GM12878 (cell line): ENCODE measurements around the gene CDK4. TPM values are rescaled to one million over a fixed set of nuclear protein-coding genes. Genes with fewer than 3 reads are reported as not detected.

Experiments used
- ATAC-seq: fragments of 200-7000 bp; cut with Tn5 transposase; 3 replicates; pipeline ENCODE4 v1.9.1; 2020; ENCODE audit warnings: mild to moderate bottlenecking, moderate library complexity
- BruUV-seq: library from RNA; stranded (reverse); fragments of 400-500 nt; replicated peaks from 2 replicates; lab custom pipeline; 2021; lab: Mats Ljungman, UMichigan
- CTCF ChIA-PET: fragments of 300-600 bp; sonication (Branson Sonifier 250); formaldehyde crosslinking; extraction: SDS; loops from one replicate; lab custom pipeline; 2021; ENCODE audit warnings: inconsistent platforms; lab: Yijun Ruan, JAX
- POLR2A ChIA-PET: fragments of 350-600 bp; formaldehyde crosslinking; extraction: SDS; loops from one replicate; lab custom pipeline; 2021; ENCODE audit warnings: inconsistent platforms; lab: Charles Lee
- RAD21 ChIA-PET: fragments of 300-600 bp; sonication (Branson Sonifier 250); formaldehyde crosslinking; loops from one replicate; lab custom pipeline; 2023; ENCODE audit warnings: antibody characterized with exemption; ENCODE audit not compliant: unreplicated experiment; lab: Charles Lee
- SMC1A ChIA-PET: fragments of 300-600 bp; sonication (Branson Sonifier 250); formaldehyde crosslinking; loops from one replicate; lab custom pipeline; 2023; ENCODE audit not compliant: unreplicated experiment, uncharacterized antibody; lab: Charles Lee
- DNase-seq: peaks from one replicate; pipeline ENCODE4 v3.0.0-alpha.2; 2011; ENCODE audit warnings: low read depth, low spot score
- FAIRE-seq: peaks from 3 replicates; lab custom pipeline; 2011; peaks lifted over from hg19 to GRCh38; lab: Jason Lieb, UNC
- H2AFZ ChIP-seq: 2 replicates; pipeline ENCODE4 v1.6.0; 2011; ENCODE audit warnings: low read depth, low read length, control low read depth; ENCODE audit not compliant: control insufficient read depth
- H3K27ac ChIP-seq: 2 replicates; pipeline ENCODE4 v1.5.1; 2011; ENCODE audit warnings: control low read depth; ENCODE audit not compliant: control insufficient read depth, insufficient read depth
- H3K27me3 ChIP-seq, 2 experiments: replicated peaks in 1 of 2; 2 replicates each; pipeline versions ENCODE4 v1.6.0 to v1.6.1; 2011; ENCODE audit warnings: low read length in 1 of 2; ENCODE audit not compliant: control insufficient read depth in 2 of 2, insufficient read depth in 2 of 2
- H3K36me3 ChIP-seq, 2 experiments: 2 replicates each; pipeline ENCODE4 v1.5.1; 2011; ENCODE audit warnings: low read length in 1 of 2; ENCODE audit not compliant: control insufficient read depth in 2 of 2, insufficient read depth in 2 of 2
- H3K4me1 ChIP-seq: 2 replicates; pipeline ENCODE4 v1.6.1; 2011; ENCODE audit warnings: mild to moderate bottlenecking, low read length, moderate library complexity, mixed read lengths; ENCODE audit not compliant: control insufficient read depth, insufficient read depth
- H3K4me2 ChIP-seq: 2 replicates; pipeline ENCODE4 v1.6.0; 2011; ENCODE audit warnings: control low read depth; ENCODE audit not compliant: control insufficient read depth, insufficient read depth
- H3K4me3 ChIP-seq: fragments of 200-600 bp; sonication (generic); 2 replicates; pipeline ENCODE4 v1.5.1; 2016
- H3K79me2 ChIP-seq: 2 replicates; pipeline ENCODE4 v1.6.0; 2011; ENCODE audit warnings: low read length; ENCODE audit not compliant: control insufficient read depth, insufficient read depth
- H3K9ac ChIP-seq: 2 replicates; pipeline ENCODE4 v1.8.0; 2011; ENCODE audit warnings: low read length, control low read depth, mixed read lengths; ENCODE audit not compliant: control insufficient read depth, insufficient read depth
- H3K9me3 ChIP-seq: replicated peaks from 3 replicates; pipeline ENCODE4 v1.5.1; 2011; ENCODE audit warnings: mild to moderate bottlenecking, low read length; ENCODE audit not compliant: control insufficient read depth, insufficient read depth
- H4K20me1 ChIP-seq: 2 replicates; pipeline ENCODE4 v1.6.0; 2011; ENCODE audit not compliant: control insufficient read depth, insufficient read depth
- BCL11A ChIP-seq: IDR thresholded peaks from 2 replicates; pipeline ENCODE4 v1.6.1; 2011; ENCODE audit warnings: low read depth, low read length
- BHLHE40 ChIP-seq, 2 experiments: fragments of 450-650 bp in 1 of 2; IDR thresholded peaks; 2 replicates each; pipeline ENCODE4 v1.6.1; 2011 to 2017; ENCODE audit warnings: low read depth in 2 of 2, borderline replicate concordance in 1 of 2, improper control_type of control experiment in 1 of 2, low read length in 1 of 2, mild to moderate bottlenecking in 1 of 2
- BMI1 ChIP-seq: fragments of 450-650 bp; IDR thresholded peaks from 2 replicates; pipeline ENCODE4 v1.6.1; 2016; ENCODE audit warnings: mild to moderate bottlenecking, moderate library complexity, borderline replicate concordance
- CHD4 ChIP-seq: fragments of 200-600 bp; sonication (generic); IDR thresholded peaks from 2 replicates; pipeline ENCODE4 v1.6.1; 2016; ENCODE audit warnings: mild to moderate bottlenecking
- EGR1 ChIP-seq, 2 experiments: IDR thresholded peaks; 1 replicate in 1 of 2; 2 replicates in 1 of 2; pipeline ENCODE4 v1.6.1; 2011 to 2012; ENCODE audit warnings: low read depth in 2 of 2, low read length in 2 of 2, borderline replicate concordance in 1 of 2, mild to moderate bottlenecking in 1 of 2, moderate library complexity in 1 of 2
- ESRRA ChIP-seq: IDR thresholded peaks from 2 replicates; pipeline ENCODE4 v1.6.1; 2012; ENCODE audit warnings: mild to moderate bottlenecking, low read length, improper control_type of control experiment
- MYC ChIP-seq: IDR thresholded peaks from 2 replicates; pipeline ENCODE4 v1.6.1; 2011; ENCODE audit warnings: mild to moderate bottlenecking, low read length, moderate library complexity, inconsistent platforms; ENCODE audit not compliant: insufficient read depth, insufficient replicate concordance, insufficient read length, severe bottlenecking
- NFIC ChIP-seq: IDR thresholded peaks from 2 replicates; pipeline ENCODE4 v1.6.1; 2012; ENCODE audit warnings: low read depth, mild to moderate bottlenecking, inconsistent platforms, low read length, moderate library complexity
- NFYA ChIP-seq: IDR thresholded peaks from 2 replicates; pipeline ENCODE4 v1.6.1; 2011; ENCODE audit warnings: low read depth, mild to moderate bottlenecking, low read length, improper control_type of control experiment, borderline replicate concordance
- PAX5 ChIP-seq: IDR thresholded peaks from 2 replicates; pipeline ENCODE4 v1.6.1; 2011; ENCODE audit warnings: low read depth, low read length, borderline replicate concordance
- POLR2AphosphoS5 ChIP-seq: IDR thresholded peaks from 2 replicates; pipeline ENCODE4 v1.6.1; 2011; ENCODE audit warnings: mild to moderate bottlenecking, low read length, inconsistent platforms
- RAD21 ChIP-seq: IDR thresholded peaks from 2 replicates; pipeline ENCODE4 v1.6.1; 2011; ENCODE audit warnings: mild to moderate bottlenecking, low read depth, low read length, moderate library complexity; ENCODE audit not compliant: insufficient read depth
- SIN3A ChIP-seq: IDR thresholded peaks from 2 replicates; pipeline ENCODE4 v1.6.1; 2012; ENCODE audit warnings: low read depth, low read length, improper control_type of control experiment
- SMC3 ChIP-seq: IDR thresholded peaks from 2 replicates; pipeline ENCODE4 v1.6.1; 2011; ENCODE audit warnings: low read length, improper control_type of control experiment, borderline replicate concordance
- SP1 ChIP-seq: IDR thresholded peaks from one replicate; pipeline ENCODE4 v1.6.1; 2011; ENCODE audit warnings: low read depth, low read length
- ZBED1 ChIP-seq: IDR thresholded peaks from 2 replicates; pipeline ENCODE4 v1.6.1; 2016; ENCODE audit warnings: borderline replicate concordance
- ZNF24 ChIP-seq: fragments of 450-650 bp; IDR thresholded peaks from 2 replicates; pipeline ENCODE4 v1.6.1; 2017; ENCODE audit warnings: antibody characterized with exemption, mild to moderate bottlenecking
- ZSCAN29 ChIP-seq: fragments of 450-650 bp; IDR thresholded peaks from 2 replicates; pipeline ENCODE4 v1.6.1; 2017; ENCODE audit warnings: mild to moderate bottlenecking, moderate library complexity
- WGBS: methylation state at CpG from one replicate; pipeline ENCODE4 v1.1.6; 2016; ENCODE audit warnings: low lambda C conversion rate; ENCODE audit not compliant: insufficient replicate concordance, insufficient coverage; ENCODE audit errors: missing lambda C conversion rate; 5-methylcytosine and 5-hydroxymethylcytosine counted together
- in situ Hi-C: fragments of 300-500 bp; cut with MboI; formaldehyde crosslinking; loops from 9 replicates; pipeline ENCODE4 v1.14.3; 2018; ENCODE audit warnings: mixed read lengths
- intact Hi-C: fragments of 100-400 bp; cut with micrococcal nuclease; formaldehyde crosslinking; loops from one replicate; pipeline ENCODE4 v1.14.2; 2022; ENCODE audit not compliant: unreplicated experiment
- polyA plus RNA-seq, 11 experiments: library from polyadenylated mRNA; depleted of rRNA in 4 of 11; unstranded in 6 of 11; stranded (reverse) in 5 of 11; fragments of >200 nt; fragmentation: Nextera tagmentation in 4 of 11; fragmentation: Illumina TruSeq in 1 of 11; extraction: Ambion mirVana in 4 of 11; extraction: Trizol in 1 of 11; gene quantifications; 1 replicate in 1 of 11; 2 replicates in 10 of 11; pipeline versions ENCODE4 v1.2.1 to v1.2.3, GENCODE V29; 2011 to 2016; ENCODE audit warnings: inconsistent platforms in 2 of 11, missing spikeins in 2 of 11, low read depth in 1 of 11
- total RNA-seq, 4 experiments: library from RNA; depleted of rRNA in 3 of 4; stranded (reverse); fragments of >200 nt in 3 of 4; fragmentation: Illumina TruSeq in 1 of 4; extraction: Trizol in 1 of 4; gene quantifications; 2 replicates each; pipeline versions ENCODE4 v1.2.1 to v1.2.3, GENCODE V29; 2013 to 2021

Gene CDK4
- total and polyA plus RNA-seq, 10 of the 15 experiments (the other 5 are each of a cell fraction or from before 2014, with no cell fraction given): 26.1 to 385 (median 221) TPM

GRCh38 chr12:57764662-57765002 is 12.5 kb upstream of the CDK4 start:
- H3K27ac ChIP-seq: no peak overlapping the region
- ATAC-seq (peak; percentile 19), FAIRE-seq (no peak), DNase-seq (no peak)
- ChIA-PET POLR2A (interaction anchor here (0.6 to 1.5 kb wide), 2 partner anchors 8 to 1088 kb away, joined by 4 to 5 read pairs; no protein-coding TSS in a partner anchor), RAD21 (no interaction called here), SMC1A (no interaction called here), CTCF (interaction anchor here (0.7 to 7.3 kb wide), 5 partner anchors 9 to 120 kb away, joined by 3 to 62 read pairs (median 3); partner anchors contain the start of gene MARCHF9)
- no peak for TF ChIP-seq MYC
- TF ChIP-seq ZNF24: no peak
- no peak for TF ChIP-seq BCL11A
- no peak for TF ChIP-seq ZBED1
- peak; percentile 23; the same call in 1 of the 2 replicates for TF ChIP-seq PAX5
- TF ChIP-seq ZSCAN29: no peak
- no peak for TF ChIP-seq ESRRA
- no peak for TF ChIP-seq SP1
- no peak for TF ChIP-seq NFIC
- TF ChIP-seq SMC3: no peak
- TF ChIP-seq EGR1 (IDR thresholded peaks at IDR 0.05; ENCODE audit: borderline replicate concordance in 1 of 2, low read depth in 2 of 2, low read length in 2 of 2): 0 out of 3 replicates have a peak, but pooled peaks of 1 of the 2 experiments have one; percentile 24
- no peak for TF ChIP-seq POLR2AphosphoS5
- no peak for TF ChIP-seq BMI1
- TF ChIP-seq BHLHE40 (IDR thresholded peaks at IDR 0.05; ENCODE audit: borderline replicate concordance in 1 of 2, low read depth in 2 of 2, low read length in 1 of 2): peak; percentile 78 to 92
- no peak for TF ChIP-seq SIN3A
- TF ChIP-seq RAD21: no peak
- TF ChIP-seq CHD4: no peak
- TF ChIP-seq NFYA: no peak
- no peaks in the 10 kb centered on the region; the same call in 1 of the 2 replicates for H4K20me1 ChIP-seq
- peaks cover 11 to 23% of the 10 kb centered on the region in 2 experiments; a peak in 3 of 4 replicates for H3K27me3 ChIP-seq
- 26% methylated on average over 17 of the region's 17 CpGs for WGBS
- intact Hi-C loops (no loop called here), in situ Hi-C loops (no loop called here)
- H2AFZ ChIP-seq: peak overlapping the region; percentile 81
- H3K36me3 ChIP-seq: no peaks in the 10 kb centered on the region; a peak in 1 of 4 replicates
- H3K79me2 ChIP-seq: no peaks in the 10 kb centered on the region
- no peaks in the 10 kb centered on the region for H3K9me3 ChIP-seq
- no TSS peak for BruUV-seq
- peak overlapping the region; percentile 95 for H3K4me2 ChIP-seq
- peak overlapping the region; percentile 20; the same call in 1 of the 2 replicates for H3K9ac ChIP-seq
- peak overlapping the region; percentile 65; the same call in 1 of the 2 replicates for H3K4me3 ChIP-seq
- peaks cover 22% of the 10 kb centered on the region for H3K4me1 ChIP-seq
